SK-MEL-5 (cell line): Measurements from ENCODE around the gene TLR1. TPM values are rescaled to one million over a fixed set of nuclear protein-coding genes. Genes with fewer than 3 reads are reported as not detected.

Source experiments
- DNase-seq: peaks from one replicate; pipeline ENCODE4 v3.0.0-alpha.2; 2016; ENCODE audit warnings: low read depth, low spot score
- in situ Hi-C: cut with HindIII; loops from 2 replicates; pipeline ENCODE4 v1.10.0; 2016; ENCODE audit warnings: low sequenced_read_pairs, high pct_unique_total_duplicates, low pct_unique_long_range_greater_than_20kb
- small RNA-seq, 2 experiments: library from RNA; depleted of rRNA; stranded (forward); fragments of <200 nt; gene quantifications; one replicate each; pipeline ENCODE3, GENCODE V24; 2014
- total RNA-seq: library from RNA; depleted of rRNA; stranded (reverse); fragments of >200 nt; shearing (Covaris generic); gene quantifications from 2 replicates; pipeline ENCODE4 v1.2.3, GENCODE V29; 2014; rRNA removed

TLR1 gene
- total RNA-seq, 1 experiment from 2014 or later, result 5.5 TPM

DNA sequence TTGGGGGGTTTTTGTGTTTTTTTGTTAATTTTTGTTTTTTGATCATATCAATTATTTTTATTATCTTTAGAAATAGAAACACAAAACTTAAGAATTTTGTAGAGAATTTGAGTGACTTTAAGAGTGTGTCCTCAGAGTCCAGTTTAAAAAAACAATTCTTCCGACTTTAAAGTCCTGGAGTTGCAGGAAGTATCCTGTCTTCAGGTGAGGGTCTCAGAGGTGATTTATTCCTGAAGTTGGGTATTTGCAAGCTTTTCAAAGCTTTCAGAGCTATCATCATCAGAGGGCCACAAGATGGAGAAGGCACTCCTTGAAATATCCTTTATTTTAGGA, 44.8 kb downstream of the TLR1 start:
- in situ Hi-C loops, result no loop called here

DNA sequence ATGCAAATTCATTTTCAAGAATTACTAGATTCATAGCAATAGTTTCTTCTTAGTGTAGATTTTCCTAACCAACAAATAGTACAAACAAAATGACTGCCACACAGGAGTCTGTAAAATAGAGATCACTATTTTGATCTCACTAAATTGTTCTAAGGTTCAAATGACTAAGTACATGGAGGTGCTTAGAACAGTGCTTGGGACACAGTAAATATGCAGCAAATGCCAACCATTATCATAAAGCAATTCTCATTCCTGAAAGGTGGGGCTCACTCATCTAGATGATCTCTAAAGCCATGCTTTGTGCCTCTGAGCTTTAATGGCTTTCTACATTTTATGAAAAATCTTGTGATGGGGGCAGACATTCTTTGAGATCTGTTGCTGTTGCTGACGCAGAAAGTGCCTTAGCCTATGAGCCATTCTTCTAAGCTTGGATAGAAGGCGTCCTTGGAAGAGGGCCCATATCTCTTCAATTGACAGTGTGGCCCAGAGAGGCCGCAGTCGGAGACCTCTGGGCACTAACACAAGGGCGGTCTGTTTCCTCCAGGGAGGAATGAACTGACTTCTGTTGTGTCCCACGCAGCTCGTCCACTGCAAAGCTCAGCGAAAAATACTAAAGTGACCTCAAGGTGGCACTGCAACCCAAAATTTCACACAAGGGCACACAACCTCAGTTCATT, 45.3 kb downstream of the TLR1 start:
- peak; percentile 98 for DNase-seq
- in situ Hi-C loops, result no loop called here

More for the DNA sequence above, 44.8 kb downstream of the TLR1 start:
- no peak for DNase-seq

DNA sequence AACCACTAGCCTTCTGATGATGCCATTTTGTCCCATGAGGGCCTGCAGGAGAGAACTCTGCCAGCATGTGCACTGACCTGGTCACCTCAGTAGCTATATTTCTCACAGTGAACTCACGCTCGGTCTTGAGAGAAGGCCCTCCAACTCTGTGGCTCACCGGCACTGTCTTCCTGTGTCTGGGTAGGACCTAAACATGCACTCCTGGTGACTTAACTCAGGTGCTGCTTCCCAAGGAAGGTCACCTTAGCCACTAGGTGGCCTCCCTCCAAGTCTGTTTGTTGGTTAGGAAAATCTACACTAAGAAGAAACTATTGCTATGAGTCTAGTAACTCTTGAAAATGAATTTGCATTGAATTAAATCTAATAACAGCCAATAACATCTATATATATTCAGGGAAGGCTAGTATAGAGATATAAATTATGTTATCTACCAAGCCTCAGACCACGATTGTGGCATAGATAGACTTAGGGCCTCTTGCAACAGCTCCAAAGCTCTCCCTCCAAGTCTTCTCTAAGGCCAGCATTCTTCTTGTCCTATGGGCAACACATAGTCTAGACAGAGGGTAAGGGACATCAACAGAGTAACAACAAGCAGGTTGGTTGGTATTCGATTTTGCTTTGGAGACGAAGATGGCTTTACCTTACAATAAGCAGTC, 46.5 kb downstream of the TLR1 start:
- in situ Hi-C loops, result no loop called here
- DNase-seq, result peak; percentile 27

DNA sequence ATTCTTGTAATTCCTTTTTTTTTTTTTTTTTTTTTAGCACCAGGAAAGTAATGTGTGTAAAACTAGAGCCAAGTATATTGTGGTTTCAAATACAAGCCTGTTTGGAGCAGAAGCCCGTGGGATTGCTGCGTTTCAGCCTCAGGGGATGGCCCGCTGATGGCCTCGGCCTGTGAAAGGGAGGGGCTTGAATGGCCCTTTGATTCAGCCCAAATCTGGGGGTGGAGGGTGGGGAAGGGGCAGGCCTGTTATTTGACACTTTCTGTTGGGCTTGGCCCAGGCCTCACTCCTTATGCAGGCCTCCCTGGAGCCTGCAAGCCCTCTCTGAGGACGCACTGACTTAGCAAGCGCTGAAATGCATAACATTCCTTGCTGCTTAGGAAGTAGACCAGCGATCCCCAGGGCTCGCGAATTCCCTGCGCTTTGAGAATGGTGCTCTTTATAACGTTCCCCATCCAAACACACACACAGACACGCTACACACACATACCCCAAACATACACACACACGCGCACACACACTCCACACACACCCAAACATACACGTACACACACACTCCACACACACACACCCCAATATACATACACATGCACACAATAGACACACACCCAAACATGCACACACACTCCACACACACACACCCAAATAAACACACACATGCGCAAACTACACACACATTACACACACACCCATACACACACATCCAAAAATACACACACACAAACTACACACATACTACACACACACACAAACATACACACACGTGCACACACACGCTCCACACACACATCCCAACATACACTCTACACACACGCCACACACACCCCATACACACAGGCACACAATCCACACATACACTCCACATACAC, 51.4 kb downstream of the TLR1 start:
- in situ Hi-C loops, result no loop called here
- DNase-seq, result peak; percentile 98

DNA sequence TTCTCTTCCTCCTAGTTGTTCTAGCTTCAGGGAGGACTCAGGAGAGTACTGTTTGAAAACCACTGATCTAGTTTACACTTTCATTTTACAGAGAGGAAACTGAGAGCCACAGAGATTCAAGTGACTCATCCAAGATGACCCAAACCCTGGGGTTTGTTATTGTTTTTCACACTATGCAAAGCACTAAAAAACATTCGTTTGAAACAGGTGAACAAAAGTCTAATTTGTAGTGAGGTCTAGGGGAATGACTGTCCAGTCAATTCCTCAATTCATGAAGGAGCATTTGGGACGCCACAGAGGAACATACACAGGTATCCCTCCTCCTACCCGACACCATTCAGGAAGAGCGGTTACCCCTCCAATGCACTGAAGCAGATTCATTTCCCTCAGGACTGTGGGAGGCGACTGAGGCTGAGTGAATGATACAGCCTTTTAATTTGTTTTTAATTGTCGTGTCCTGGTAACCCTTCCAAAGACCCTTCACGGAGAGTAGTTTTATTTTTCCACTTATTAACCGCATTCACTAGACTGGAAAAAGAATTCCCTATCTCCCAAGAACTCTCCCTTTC, 52.1 kb downstream of the TLR1 start:
- in situ Hi-C loops, result no loop called here
- DNase-seq, result no peak

DNA sequence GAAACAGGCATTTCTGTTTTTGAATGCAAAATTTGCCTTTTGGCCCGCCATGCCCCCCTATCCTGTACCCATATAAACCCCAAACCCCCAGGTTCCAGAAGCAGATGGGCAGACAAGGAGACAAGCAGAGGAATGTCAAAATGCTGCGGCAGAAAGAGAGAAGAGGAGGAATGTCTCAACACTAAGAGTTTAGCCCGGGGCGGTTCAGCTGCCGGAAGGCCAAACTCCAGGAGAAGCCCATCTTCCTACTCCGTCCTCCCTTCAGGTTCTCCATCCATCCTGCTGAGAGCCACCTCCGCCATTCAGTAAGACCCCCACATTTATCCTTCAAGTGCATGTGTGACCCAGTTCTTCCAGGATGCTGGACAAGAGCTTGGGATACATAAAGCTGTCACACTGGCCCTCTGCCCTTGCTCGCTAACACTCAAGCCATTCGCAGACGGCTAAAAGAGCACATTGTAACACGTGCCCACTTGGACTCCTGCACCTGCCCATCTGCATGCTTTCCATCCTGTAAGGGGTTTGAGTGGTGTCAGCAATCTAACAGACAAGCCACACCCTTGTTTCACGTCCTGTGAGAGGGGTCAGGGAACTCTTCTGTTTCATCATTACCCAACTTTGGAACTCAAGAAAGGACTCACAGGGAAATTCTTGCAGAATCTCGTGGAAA, 53.1 kb downstream of the TLR1 start:
- DNase-seq, result no peak
- in situ Hi-C loops, result no loop called here

DNA sequence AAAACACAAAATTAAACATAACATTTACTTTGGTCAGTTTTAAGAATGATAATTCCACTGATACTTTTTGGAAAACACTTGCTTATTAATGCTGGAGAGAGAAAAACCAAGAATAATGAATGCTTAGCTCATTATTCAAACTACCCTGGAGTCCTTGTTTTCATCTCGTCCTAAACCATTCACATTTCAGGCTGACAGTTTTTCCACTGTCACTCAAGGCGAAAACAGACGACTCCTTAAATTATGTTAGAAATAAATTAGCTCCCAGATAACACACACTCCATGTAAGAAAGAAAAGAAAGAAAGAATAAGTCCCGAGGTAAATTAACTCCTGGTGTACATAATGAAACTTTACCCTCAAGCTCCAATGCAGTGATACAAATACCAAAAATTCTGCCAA, 55.3 kb downstream of the TLR1 start:
- in situ Hi-C loops, result no loop called here
- no peak for DNase-seq

DNA sequence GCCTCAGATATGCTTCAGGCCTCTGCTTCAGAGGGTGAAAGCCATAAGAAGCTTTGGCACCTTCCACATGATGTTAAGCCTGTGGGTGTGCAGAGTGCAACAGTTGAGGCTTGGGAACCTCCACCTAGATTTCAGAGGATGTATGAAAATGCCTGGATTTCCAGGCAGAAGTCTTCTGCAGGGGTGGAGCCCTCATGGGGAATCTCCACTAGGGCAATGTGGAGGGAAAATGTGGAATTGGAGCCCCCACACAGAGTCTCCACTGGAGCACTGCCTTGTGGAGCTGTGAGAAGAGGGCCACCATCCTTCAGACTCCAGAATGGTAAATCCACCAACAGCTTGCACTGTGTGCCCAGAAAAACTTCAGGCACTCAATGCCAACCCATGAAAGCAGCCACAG, 57.0 kb downstream of the TLR1 start:
- no peak for DNase-seq
- in situ Hi-C loops, result no loop called here

Small RNA genes within 50 kb of the gene (small RNA-seq; reads per million reads assigned to genes)
- gene RNA5SP158, result 0 reads per million in 2 experiments

Other genes starting within 250 kb of the TLR1 start
- 9.5 and 11.6 TPM in 2 replicates for gene KLF3, start 140.6 kb downstream of the TLR1 start, total RNA-seq
- gene TLR10, start 21.8 kb downstream of the TLR1 start, total RNA-seq, result 0.08 TPM in 1 of 2 replicates, not detected in the other
- 6.8 and 7.8 TPM in 2 replicates for gene TLR6, start 52.0 kb upstream of the TLR1 start, total RNA-seq
- gene FAM114A1, start 63.0 kb upstream of the TLR1 start, total RNA-seq, result 33.0 and 38.6 TPM in 2 replicates
- not detected in 2 replicates for gene TMEM156, start 227.6 kb upstream of the TLR1 start, total RNA-seq